HS-27A (cell line): ENCODE measurements around the gene ZNF500.

Source experiments
- DNase-seq: peaks from one replicate; pipeline ENCODE4 v3.0.0-alpha.2; 2012; ENCODE audit warnings: low read depth, missing footprints

Gene ZNF500

DNA sequence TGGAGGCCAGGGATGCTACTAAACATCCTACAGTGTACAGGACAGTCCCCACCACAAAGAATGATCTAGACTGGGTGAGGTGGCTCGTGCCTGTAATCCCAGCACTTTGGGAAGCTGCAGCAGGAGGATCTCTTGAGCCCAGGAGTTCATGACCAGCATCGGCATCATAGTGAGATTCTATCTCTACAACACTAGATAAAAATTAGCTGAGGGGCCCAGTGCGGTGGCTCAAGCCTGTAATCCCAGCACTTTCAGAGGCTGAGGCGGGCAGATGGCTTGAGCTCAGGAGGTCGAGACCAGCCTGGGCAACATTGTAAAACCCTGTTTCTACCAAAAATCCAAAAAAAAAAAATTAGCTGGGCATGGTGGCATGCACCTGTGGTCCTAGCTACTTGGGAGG lies 5.4 kb upstream of the ZNF500 start:
- no peak for DNase-seq

DNA sequence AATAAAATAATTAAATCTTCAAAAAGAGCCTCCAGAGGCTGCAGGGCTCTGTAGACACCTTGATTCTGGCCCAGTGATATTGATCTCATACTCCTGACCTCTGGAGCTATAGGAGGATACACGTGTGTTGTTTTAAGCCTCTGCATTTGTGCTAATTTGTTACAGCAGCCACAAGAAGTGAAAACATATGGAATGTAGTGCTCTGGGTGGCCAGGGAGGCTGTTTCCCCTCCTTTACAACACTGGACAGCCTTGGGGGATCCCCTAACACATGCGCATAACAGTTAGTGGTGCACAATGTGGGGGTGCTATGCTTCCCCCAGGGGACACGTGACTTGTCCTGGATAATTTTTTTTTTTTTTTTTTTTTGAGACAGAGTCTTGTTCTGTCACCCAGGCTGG lies 4.7 kb upstream of the ZNF500 start:
- no peak for DNase-seq

DNA sequence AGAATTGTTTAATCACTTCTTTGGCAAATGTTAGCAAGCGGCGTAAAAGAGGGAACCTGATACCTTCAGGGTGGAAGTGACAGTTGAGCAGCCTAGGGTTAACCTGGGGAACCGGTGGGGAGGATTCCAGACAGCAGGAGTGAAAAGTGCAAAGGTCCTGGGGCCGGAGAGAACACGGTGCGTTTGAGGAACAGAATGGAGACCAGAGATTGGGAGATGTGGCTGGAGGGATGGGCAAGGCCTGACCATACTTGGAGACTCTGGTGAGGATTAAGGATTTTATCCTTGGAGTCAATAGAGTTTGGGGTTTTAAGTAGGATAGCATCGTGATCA lies 2.3 kb upstream of the ZNF500 start:
- no peak for DNase-seq

DNA sequence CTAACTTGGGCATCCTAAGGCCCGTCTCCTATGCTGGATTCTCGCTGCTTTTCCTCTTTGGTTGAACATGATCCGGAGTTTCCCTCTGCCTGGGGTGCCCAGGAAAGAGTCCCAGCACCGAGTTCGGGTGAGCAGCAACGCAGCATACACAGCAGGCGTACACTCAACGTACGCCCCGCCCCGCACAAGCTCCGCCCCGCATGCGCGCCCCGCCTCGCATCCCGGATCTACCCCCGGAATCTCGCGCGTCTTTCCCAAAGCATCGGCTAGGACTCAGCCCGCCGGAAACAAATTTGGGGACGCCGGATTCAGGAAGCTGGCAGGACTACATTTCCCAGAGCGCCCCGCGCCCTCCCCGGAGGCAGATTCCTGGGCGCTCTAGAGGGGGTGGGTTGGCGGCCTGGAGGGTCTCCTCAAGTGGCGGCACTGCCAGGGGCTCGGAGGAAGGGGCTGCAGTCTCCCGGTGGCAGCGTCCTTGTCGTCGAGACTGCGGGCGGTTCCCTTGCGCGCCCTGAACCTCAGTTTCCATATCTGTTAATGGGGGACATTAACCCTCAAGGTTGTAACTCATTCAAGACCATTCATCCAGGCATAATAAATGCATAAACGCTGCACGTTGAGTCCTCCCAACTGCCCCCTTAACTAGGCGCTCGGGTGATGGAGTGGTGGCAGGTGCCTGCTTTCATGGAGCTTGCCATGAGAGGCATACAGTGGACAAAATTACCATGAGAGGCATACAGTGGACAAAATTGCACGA lies 1.8 kb upstream of the ZNF500 start:
- peak; percentile 87 for DNase-seq

DNA sequence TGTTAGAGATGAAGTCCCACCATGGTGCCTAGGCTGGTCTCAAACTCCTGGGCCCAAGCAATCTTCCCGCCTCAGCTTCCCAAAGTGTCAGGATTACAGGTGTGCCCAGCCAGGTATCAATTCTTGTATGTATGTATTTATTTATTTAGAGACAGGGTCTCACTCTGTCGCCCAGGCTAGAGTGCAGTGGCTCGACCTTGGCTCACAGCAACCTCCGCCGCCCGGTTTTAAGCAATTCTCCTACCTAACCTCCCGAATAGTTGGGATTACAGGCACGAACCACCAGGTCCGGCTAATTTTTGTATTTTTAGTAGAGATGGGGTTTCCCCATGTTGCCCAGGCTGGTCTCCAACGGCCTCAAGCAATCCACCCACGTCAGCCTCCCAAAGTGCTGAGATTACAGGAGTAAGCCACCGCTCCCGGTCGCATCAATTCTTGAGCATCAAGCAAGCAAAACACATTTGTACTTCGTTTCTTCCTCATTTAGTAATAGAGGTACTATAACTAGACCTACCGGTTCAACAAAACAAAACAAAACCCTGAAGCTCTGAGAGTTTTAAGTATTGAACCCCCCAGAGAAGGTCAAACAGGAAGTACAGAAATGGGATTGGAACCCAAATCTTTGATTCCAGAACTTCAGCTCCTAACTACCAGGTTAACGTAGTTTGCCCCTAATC lies 1.0 kb upstream of the ZNF500 start:
- DNase-seq = no peak

DNA sequence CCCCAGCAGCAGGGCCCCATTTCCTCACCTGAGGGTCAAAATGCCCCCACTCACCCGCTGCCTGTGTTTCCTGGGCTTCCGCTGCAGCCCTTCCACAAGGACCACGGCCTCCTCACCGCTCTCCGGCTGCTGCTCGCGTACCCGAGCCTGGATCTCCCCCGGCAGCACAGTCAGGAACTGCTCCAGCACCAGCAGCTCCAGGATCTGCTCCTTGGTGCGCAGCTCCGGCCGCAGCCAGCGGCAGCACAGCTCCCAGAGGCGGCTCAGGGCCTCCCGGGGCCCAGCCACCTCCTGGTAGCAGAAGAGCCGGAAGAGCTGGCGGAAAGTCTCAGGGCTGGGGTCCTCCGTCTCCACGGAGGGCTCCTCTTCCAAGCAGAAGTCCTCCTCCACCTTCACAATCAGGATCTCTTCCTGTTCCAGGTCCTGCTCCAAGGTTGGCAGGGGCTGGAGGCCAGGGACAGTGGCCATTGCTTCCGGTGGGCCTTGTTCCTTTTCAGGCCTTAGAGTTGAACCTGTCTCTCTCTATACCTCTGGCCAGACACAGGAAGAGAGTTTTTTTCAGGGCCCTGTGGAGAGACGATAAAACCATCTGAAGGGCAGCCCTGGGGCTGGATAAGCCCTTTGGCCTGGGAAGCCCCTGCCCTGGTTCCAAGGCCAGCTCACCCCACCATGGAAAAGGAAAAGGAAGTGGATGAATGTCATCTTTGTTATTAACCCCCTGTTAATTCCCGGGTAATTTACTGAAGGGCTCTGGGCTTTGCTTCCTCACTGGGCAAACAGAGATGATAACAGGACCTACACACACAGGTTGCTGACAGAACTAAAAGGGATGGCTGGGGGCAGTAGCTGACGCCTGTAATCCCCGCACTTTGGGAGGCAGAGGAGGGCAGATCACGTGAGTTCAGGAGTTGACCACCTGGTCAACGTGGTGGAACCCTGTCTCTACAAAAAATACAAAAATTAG lies 1.2 kb downstream of the ZNF500 start:
- DNase-seq = no peak

DNA sequence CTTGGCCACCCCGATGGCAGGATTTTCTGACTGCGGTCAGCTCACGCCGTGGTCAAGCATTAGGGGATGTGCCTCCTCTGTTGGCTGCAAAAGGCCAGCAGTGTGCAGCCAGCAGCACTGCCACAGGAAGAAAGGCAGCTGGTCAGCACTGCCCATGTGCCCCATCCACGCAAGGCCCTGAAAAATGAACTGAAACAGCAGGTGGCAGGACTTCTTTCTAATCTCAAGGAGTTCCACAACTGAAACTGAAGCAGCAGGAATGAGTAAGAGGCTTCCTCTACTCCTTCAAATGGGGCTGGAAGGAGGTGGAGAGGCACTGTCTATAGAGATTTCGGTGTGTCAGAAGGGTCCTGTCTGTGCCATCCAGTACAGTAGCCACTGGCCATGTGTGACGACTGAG lies 3.2 kb downstream of the ZNF500 start:
- DNase-seq = no peak

DNA sequence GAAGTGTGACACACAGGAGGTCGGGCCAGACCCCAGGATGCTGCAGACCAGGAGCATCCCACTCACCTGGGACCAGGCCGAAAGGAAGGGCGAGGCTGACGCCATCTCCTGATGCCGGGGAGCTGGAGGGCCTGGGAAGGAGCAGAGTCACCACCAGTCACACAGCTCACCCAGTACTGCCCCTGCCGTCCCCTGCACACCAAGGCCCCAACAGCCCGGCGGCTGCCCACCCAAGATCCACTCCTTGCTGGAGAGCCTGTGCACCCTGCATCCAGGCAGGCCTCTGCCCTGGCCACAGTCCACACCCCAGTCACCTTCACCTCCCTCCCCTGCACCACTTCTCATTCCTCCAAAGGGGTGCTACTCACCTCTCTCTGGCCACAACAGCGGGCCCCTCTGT lies 4.8 kb downstream of the ZNF500 start:
- no peak for DNase-seq

DNA sequence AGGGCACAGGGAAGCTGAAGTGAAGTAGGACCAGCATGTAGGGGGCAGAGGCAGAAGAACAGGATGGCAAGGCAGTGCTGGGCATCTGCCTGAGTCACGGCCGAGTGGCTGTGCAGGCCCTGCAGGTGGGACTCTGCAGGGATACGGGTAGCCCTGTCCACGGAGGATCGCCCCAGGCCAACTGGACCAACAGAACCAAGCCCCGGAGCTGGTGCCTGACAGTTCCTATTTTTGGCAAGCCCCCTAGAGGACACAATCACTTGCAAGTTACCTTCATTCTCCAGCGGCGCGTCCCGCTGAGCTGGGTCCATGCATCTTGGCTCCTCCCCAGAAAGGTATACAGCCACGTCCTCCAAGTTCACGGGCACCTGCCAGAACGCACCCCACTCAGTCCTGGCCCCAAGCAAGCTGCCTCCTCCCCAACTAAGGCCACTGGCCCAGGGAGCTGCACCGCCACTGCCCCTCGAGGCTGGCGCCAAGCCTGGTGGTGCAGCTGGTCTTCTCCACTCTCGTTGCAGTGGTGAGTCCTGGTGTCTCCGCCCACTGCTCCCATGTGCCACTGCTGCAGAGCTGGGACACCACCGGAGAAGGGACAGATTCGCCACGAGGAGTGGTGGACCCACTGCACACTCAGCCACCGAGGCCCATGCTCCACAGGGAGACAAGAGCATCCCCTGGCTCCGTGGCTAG lies 6.6 kb downstream of the ZNF500 start:
- no peak for DNase-seq

DNA sequence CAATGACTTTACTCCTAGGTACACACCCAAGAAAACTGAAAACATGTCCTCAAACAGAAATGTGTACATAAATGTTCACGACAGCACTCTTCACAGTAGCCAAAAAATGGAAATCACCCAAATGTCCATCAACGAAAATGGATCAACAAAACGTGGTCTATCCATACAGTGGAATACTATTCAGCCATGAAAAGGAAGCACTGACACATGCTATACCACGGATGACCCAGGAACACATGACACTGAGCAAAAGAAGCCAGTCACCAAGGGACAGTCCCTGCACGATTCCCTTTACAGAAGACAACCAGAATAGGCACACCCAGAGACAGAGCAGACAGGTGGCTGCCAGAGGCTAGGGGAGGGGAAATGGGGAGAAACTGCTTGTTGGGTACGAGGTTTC lies 11.3 kb downstream of the ZNF500 start:
- no peak for DNase-seq

DNA sequence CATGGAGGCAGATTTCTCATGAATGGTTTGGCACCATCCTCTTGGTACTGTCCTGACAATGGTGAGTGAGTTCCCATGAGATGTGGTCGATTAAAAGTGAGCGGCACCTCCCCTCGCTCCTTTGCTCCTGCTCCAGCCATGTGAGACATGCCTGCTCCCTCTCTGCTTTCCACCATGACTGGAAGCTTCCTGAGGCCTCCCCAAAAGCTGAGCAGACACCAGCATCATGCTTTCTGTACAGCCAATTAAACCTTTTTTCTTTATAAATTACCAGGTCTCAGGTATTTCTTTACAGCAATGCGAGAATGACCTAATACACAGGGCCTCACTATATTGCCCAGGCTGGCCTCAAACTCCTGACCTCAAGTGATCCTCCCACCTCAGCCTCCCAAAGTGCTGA lies 12.1 kb downstream of the ZNF500 start:
- DNase-seq = no peak

DNA sequence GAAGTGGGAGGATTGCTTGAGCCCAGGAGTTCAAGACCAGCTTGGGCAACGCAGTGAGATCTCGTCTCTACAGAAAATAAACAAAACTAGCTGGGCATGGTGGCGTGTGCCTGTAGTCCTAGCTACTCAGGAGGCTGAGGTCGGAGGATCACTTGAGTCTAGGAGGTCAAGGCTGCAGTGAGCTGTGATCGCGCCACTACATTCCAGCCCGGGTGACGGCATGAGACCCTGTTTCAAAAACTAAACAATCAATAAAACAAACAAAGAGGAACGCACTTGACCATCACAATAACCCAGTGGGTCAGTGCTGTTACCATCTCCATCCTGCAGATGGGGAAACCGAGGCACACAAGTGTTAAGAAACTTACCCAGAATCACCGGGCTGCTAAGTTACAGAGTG lies 13.7 kb downstream of the ZNF500 start:
- DNase-seq = no peak

DNA sequence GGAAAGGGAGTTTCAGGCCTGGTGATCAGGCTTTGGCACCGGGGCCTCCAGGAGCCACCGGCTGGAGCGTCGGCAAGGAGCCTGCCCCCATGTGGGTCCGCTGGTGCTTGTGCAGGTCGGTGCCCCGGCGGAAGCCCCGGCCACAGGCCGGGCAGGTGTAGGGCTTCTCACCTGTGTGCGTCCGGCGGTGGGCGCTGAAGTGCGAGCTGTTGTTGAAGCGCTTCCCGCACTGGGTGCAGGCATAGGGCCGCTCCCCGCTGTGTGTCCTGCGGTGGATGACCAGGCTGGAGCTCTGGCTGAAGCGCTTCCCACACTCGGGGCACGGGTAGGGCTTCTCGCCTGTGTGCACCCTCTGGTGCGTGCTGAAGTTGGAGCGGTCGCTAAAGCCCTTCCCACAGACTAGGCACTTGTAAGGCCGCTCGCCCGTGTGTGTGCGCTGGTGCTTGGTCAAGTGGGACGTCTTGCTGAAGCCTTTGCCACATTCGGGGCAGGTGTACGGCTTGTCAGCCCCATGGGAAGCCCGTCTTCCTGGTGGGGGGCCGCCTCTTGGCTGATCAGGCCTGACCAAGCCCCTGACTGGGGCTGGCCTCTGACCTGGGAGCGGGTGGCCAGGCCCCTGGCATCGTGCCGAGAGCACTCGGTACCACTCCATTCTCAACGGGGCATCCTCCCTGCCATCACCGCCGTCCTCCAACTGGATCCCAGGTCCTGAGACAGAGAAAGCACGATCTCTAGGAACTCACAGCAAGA lies 14.4 kb downstream of the ZNF500 start:
- DNase-seq = no peak

DNA sequence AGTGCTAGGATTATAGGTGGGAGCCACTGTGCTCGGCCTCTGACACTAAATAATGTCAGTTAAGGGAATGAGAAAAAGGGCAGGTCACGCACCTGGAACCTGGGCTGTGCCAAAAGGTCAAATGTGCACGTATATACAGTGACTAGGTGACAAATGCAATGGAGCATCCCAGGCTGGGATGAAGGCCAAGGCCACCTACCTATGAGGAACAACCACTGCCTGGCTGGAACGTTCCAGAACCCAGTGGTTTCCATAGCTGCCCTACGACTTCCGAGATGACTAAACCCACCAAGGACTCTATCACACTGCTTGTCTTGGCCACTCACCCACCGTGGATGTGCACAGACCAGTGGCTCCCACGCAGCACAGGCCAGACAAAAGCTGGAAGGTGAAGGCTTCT lies 16.1 kb downstream of the ZNF500 start:
- DNase-seq = no peak

DNA sequence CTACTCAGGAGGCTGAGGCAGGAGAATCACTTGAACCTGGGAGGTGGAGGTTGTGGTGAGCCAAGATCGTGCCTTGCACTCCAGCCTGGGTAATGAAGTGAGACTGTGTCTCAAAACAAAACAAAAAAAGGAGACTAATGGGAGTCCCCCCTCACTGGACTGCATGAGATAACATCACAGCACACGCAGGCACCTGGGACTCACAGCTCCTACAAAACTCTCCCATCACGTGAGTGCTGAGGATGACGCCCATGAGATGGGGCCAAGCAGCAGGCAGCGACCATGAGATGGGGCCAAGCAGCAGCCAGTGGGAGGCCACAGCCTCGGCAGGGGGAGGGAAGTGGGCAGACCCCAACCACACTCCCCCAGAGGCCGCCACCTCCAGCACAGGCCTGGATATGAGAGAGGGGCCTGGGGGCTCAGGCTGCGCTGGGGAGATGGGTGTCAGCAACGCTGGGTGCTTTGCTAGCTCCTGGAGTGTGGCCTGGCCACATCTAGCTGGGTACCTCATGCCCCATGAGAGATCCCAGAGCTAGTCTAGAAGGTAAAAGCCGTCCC lies 17.2 kb downstream of the ZNF500 start:
- no peak for DNase-seq

DNA sequence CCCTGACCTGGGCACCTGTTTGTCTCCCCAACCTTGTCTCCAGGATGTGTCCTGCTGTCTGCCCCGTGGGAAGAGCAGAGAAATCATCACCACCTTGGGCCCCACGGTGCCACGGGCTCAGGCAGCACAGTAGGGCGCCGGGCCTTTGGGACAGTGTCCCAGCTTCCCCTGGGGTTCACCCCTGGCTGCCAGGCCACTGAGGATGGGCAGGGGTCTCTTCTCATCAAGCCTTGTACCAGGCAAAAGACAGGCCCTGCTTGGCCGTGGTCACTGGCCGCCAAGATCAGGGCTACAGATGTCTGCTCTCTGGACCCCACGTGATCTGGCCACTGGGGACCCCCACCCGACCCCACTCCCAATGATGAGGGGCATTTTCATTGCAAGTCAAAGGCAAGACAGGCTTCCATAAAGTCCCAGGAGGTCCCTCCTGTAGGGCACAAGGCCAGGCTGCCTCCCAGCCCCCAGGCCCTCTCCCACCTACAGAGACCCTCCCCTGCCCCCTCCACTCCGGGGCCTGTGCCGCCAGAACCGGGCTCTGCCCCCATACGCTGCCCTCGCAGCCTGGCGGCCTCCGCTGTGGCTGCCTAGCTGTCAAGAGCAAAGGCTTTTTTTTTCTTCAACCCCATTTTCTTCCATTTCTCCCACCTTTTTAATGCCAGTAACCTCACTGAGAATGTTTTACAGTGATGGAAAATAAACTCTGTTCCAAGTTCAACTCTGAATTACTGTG lies 18.1 kb downstream of the ZNF500 start:
- no peak for DNase-seq

DNA sequence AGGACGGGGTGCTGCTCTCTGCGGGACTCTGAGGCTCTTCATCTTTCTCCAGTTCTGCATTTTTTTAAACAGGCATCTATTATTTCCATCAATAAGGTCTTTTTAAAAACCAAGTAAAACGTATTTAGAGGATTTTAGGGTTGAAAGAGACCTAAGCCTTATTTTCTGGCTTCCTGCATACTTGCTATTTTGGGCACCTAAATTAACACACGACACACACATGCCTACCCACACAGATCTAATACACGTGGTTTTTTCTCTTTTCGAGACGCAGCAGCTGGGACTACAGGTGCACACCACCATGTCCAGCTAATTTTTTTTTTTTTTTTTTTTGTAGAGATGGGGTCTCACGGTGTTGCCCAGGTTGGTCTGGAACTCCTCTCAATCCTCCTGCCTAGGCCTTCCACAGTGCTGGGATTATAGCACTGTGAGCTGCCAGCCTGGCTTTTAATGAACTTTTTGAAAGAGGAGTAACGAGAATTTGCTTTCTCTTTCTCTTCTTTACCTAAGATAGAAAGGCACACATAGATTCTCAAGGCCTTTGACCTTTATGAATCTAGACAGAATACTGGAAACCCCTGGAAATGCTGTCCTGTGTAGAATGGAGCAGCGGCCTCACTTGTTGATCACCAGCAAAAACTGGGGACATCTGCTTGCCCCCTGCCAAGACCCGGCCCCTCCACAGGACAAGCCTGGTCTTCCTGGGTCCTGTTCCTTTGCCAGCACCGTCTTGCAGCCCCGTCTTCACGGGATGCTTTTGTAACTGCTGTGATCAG lies 18.9 kb downstream of the ZNF500 start:
- no peak for DNase-seq

DNA sequence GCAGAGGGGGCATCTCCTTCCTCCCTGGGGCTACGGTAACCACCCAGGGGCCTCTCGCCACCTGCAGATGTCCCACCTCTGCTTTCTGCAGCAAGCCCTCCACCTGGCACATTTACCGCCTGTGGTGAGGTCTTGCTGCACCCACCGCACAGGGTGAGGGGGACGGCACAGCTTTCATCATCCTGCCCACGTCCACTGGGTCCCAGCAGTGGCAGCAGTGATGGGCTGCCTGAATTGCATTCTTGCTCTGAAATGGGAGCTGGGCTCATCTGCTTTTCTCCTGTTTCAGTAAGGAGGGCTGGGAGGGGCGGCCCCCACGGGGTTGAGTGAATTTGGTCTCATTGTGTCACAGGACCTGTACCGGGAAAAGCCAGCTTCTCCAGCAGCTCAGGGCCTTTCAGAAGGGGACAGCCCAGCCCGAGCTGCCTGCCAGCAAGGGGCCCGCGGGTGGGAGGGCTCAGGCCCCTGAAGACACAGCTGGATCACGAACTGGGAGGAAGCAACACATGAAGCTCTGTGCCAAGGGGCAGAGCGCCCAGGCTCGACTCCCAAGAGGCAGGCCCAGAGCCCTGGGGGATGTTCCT lies 19.9 kb downstream of the ZNF500 start:
- DNase-seq = no peak

DNA sequence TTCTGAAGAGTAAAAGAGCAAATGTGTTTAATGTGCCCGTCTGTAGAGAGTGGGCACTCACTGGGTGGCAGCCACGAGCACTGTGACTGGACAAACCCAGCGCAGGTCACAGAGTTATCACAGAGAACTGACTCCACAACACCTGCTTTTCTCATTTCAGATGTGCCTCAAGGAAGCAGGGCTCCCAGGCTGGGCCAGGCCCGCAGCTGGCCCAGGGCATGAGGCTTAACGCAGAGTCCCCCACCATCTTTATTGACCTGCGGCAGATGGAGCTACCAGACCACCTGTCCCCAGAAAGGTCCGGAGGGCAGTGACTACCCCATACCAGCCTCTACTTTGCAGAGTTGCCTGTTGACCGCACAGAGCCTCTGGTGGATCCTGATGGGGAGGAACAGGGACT lies 20.7 kb downstream of the ZNF500 start:
- DNase-seq = no peak

DNA sequence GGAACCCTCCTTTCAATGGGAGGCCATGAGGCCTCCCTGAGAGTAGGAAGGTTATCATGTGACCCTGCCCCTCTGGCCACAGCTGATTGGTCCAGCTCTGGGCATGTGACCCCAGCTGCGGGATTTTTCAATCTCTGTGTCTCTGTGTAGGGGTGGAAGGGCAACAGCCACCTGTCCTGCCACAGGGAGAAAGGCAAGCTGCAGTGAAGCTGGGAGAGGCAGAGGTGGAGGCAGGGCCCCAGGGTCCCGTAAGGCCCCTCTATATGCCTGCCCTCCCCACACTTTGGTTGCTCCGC lies 21.7 kb downstream of the ZNF500 start:
- DNase-seq = no peak
